DND-41 (cell line): ENCODE results near the gene CCNG2.

ENCODE experiments used
- ATAC-seq: fragments of 200-7000 bp; cut with Tn5 transposase; 3 replicates; pipeline ENCODE4 v1.9.1; 2021; ENCODE audit warnings: low read depth; ENCODE audit not compliant: insufficient read depth
- DNase-seq: peaks from one replicate; pipeline ENCODE4 v3.0.0-alpha.2; 2020
- H2AFZ ChIP-seq: 2 replicates; pipeline ENCODE4 v1.6.0; 2012; ENCODE audit warnings: low read depth, low read length
- H3K27ac ChIP-seq: 2 replicates; pipeline ENCODE4 v1.5.1; 2012; ENCODE audit warnings: low read length, inconsistent platforms
- H3K27me3 ChIP-seq: fragments of 200-600 bp; sonication (generic); 2 replicates; pipeline ENCODE4 v1.6.0; 2012; ENCODE audit warnings: low read length, mild to moderate bottlenecking, inconsistent platforms; ENCODE audit not compliant: insufficient read depth, poor library complexity
- H3K36me3 ChIP-seq: 2 replicates; pipeline ENCODE4 v1.5.1; 2012; ENCODE audit warnings: low read length, inconsistent platforms; ENCODE audit not compliant: insufficient read depth
- H3K4me1 ChIP-seq: 2 replicates; pipeline ENCODE4 v1.5.1; 2012; ENCODE audit warnings: mild to moderate bottlenecking, low read length; ENCODE audit not compliant: insufficient read depth
- H3K4me2 ChIP-seq: 2 replicates; pipeline ENCODE4 v1.6.0; 2012; ENCODE audit warnings: mild to moderate bottlenecking, moderate library complexity, low read length, inconsistent platforms; ENCODE audit not compliant: insufficient read depth
- H3K4me3 ChIP-seq, 2 experiments: fragments of 200-600 bp in 1 of 2; shearing (Covaris generic) in 1 of 2; 2 replicates each; pipeline ENCODE4 v1.5.1; 2012 to 2016; ENCODE audit warnings: inconsistent platforms in 2 of 2, low read length in 2 of 2, mild to moderate bottlenecking in 2 of 2, low read depth in 1 of 2, moderate library complexity in 1 of 2
- H3K79me2 ChIP-seq: 2 replicates; pipeline ENCODE4 v1.6.0; 2012; ENCODE audit warnings: low read length, inconsistent platforms; ENCODE audit not compliant: insufficient read depth
- H3K9ac ChIP-seq: 2 replicates; pipeline ENCODE4 v1.6.0; 2012; ENCODE audit warnings: low read depth, mild to moderate bottlenecking, inconsistent platforms, low read length, moderate library complexity
- H3K9me3 ChIP-seq: 2 replicates; pipeline ENCODE4 v1.5.1; 2012; ENCODE audit warnings: low read length, moderate library complexity, mild to moderate bottlenecking, inconsistent platforms; ENCODE audit not compliant: insufficient read depth, severe bottlenecking
- H4K20me1 ChIP-seq: 2 replicates; pipeline ENCODE4 v1.6.0; 2012; ENCODE audit warnings: low read length; ENCODE audit not compliant: insufficient read depth
- CTCF ChIP-seq: IDR thresholded peaks from 2 replicates; pipeline ENCODE4 v1.5.1; 2012; ENCODE audit warnings: borderline replicate concordance, low read length, moderate library complexity, mild to moderate bottlenecking; ENCODE audit not compliant: poor library complexity, severe bottlenecking; ENCODE audit errors: extremely low read depth
- EZH2 ChIP-seq: IDR thresholded peaks from 3 replicates; pipeline ENCODE4 v1.6.1; 2012; ENCODE audit warnings: borderline replicate concordance, low read depth, mild to moderate bottlenecking, moderate library complexity, low read length, inconsistent platforms; ENCODE audit not compliant: severe bottlenecking

The CCNG2 gene

GRCh38 chr4:77123411-77123810 lies 33.6 kb upstream of the CCNG2 start:
- TF ChIP-seq CTCF = no peak
- TF ChIP-seq EZH2 = no peak
- H4K20me1 ChIP-seq = no peaks in the 10 kb centered on the region
- H2AFZ ChIP-seq = no peak overlapping the region
- ATAC-seq (no peak), DNase-seq (no peak)
- H3K36me3 ChIP-seq = no peaks in the 10 kb centered on the region
- no peaks in the 10 kb centered on the region for H3K79me2 ChIP-seq
- H3K9me3 ChIP-seq = no peaks in the 10 kb centered on the region
- no peak overlapping the region for H3K9ac ChIP-seq
- H3K4me1 ChIP-seq = no peaks in the 10 kb centered on the region
- H3K27ac ChIP-seq = no peak overlapping the region
- H3K4me3 ChIP-seq = no peak overlapping the region
- H3K4me2 ChIP-seq = no peak overlapping the region
- H3K27me3 ChIP-seq = no peaks in the 10 kb centered on the region

GRCh38 chr4:77124576-77124975 lies 32.4 kb upstream of the CCNG2 start:
- DNase-seq = no peak
- H3K9me3 ChIP-seq = no peaks in the 10 kb centered on the region
- H3K9ac ChIP-seq = no peak overlapping the region
- H3K4me2 ChIP-seq = no peak overlapping the region
- no peaks in the 10 kb centered on the region for H3K4me1 ChIP-seq
- no peak overlapping the region for H3K27ac ChIP-seq
- no peak overlapping the region for H3K4me3 ChIP-seq
- H3K27me3 ChIP-seq = no peaks in the 10 kb centered on the region
- TF ChIP-seq EZH2 = no peak
- no peak for TF ChIP-seq CTCF
- H2AFZ ChIP-seq = no peak overlapping the region
- no peaks in the 10 kb centered on the region for H3K79me2 ChIP-seq
- ATAC-seq = no peak
- no peaks in the 10 kb centered on the region for H3K36me3 ChIP-seq
- no peaks in the 10 kb centered on the region for H4K20me1 ChIP-seq

- Histone ChIP-seq H3K4me3 (no peak overlapping the region), H3K4me2 (no peak overlapping the region), H2AFZ (no peak overlapping the region), H3K27me3 (no peaks in the 10 kb centered on the region), H3K36me3 (no peaks in the 10 kb centered on the region), H3K9me3 (no peaks in the 10 kb centered on the region), H3K79me2 (no peaks in the 10 kb centered on the region), H3K4me1 (no peaks in the 10 kb centered on the region), H3K9ac (no peak overlapping the region), H3K27ac (no peak overlapping the region), H4K20me1 (no peaks in the 10 kb centered on the region)
- TF ChIP-seq EZH2 (no peak), CTCF (no peak)
- ATAC-seq = no peak
- no peak for DNase-seq
These were observed 31.0 kb upstream of the CCNG2 start for GRCh38 chr4:77125961-77126360.

GRCh38 chr4:77126809-77127208 lies 30.2 kb upstream of the CCNG2 start:
- Histone ChIP-seq H3K4me2 (no peak overlapping the region), H3K27me3 (no peaks in the 10 kb centered on the region)
- DNase-seq = no peak

More at GRCh38 chr4:77126809-77127208, 30.2 kb upstream of the CCNG2 start:
- ATAC-seq = no peak
- TF ChIP-seq CTCF (no peak), EZH2 (no peak)
- Histone ChIP-seq H3K79me2 (no peaks in the 10 kb centered on the region), H3K9ac (no peak overlapping the region), H3K36me3 (no peaks in the 10 kb centered on the region), H3K9me3 (no peaks in the 10 kb centered on the region), H3K4me3 (no peak overlapping the region), H2AFZ (no peak overlapping the region), H3K27ac (no peak overlapping the region), H4K20me1 (no peaks in the 10 kb centered on the region), H3K4me1 (no peaks in the 10 kb centered on the region)
